HG02678 (cell line): Measurements from ENCODE around the gene PPME1.

Experiments
- ATAC-seq: cut with Tn5 transposase; IDR thresholded peaks from one replicate; pipeline ENCODE4 v1.9.1; 2021; ENCODE audit warnings: mild to moderate bottlenecking, moderate library complexity; ENCODE audit not compliant: unreplicated experiment

The PPME1 gene

GRCh38 chr11:74221816-74222215 lies 50.7 kb downstream of the PPME1 start:
- no peak for ATAC-seq

- no peak for ATAC-seq
These were observed 54.5 kb downstream of the PPME1 start for GRCh38 chr11:74225565-74225964.

GRCh38 chr11:74226907-74227306 lies 55.8 kb downstream of the PPME1 start:
- ATAC-seq = no peak

GRCh38 chr11:74232311-74232950 lies 61.3 kb downstream of the PPME1 start:
- ATAC-seq = no peak

DNA sequence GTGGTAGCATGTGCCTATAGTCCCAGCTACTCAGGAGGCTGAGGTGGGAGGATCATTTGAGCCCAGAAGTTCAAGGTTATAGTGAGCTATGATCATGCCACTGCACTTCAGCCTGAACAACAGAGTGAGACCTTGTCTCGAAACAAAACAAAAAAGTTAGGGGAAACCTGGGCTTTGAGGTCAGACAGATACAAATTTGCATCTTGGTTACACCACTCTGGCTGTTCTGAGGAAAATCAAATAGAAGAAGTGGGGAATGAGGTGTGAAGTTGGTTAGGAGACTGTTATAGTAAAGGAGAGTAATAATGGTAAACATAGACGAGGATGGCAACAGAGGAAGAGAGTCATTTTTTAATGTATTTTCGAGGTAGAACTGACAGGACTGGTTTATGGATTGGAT lies 62.6 kb downstream of the PPME1 start:
- ATAC-seq = no peak

GRCh38 chr11:74235121-74235520 lies 64.0 kb downstream of the PPME1 start:
- ATAC-seq = no peak

- ATAC-seq = no peak
These were observed 66.5 kb downstream of the PPME1 start for GRCh38 chr11:74237541-74237940.

GRCh38 chr11:74238243-74238642 lies 67.2 kb downstream of the PPME1 start:
- ATAC-seq = no peak

- no peak for ATAC-seq
These were observed 77.4 kb downstream of the PPME1 start for GRCh38 chr11:74248469-74248868.

DNA sequence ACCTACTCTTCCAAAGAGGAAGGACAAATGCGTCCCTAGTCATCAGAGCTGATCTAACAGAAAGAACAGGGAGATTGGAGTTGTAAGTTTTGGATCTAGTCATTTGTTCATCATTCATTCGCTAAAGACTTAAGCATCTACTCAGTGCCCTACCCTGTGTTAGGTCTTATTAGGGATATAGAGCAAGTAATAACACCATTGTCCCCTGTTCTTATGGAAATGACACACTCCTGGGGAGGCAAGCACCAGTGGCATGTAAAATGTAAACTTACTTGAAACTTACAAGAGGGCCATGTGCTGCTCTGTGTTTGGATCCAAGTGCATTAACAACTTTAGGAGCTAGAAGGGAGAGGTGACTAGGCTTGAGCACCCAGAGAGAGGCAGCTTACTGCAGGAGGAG lies 78.4 kb downstream of the PPME1 start:
- no peak for ATAC-seq

DNA sequence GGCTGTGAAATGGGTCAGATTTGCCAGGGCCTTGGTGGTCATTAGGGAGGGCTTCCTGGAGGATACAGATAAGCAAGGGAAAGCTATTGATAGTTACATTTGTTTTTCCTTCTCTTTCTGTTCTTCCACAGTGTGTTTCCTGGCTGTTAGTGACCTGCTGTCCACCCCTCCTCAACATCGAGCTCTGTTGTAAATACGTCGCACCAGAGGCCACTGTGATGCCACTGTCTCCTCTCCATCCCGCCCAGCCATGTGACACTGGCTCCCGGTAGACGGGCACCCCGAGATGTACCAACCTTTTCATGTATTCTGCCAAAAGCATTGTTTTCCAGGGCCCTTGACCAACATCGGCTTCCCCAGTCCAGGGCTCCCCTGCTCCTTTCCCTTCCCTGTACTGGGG lies 82.3 kb downstream of the PPME1 start:
- no peak for ATAC-seq

DNA sequence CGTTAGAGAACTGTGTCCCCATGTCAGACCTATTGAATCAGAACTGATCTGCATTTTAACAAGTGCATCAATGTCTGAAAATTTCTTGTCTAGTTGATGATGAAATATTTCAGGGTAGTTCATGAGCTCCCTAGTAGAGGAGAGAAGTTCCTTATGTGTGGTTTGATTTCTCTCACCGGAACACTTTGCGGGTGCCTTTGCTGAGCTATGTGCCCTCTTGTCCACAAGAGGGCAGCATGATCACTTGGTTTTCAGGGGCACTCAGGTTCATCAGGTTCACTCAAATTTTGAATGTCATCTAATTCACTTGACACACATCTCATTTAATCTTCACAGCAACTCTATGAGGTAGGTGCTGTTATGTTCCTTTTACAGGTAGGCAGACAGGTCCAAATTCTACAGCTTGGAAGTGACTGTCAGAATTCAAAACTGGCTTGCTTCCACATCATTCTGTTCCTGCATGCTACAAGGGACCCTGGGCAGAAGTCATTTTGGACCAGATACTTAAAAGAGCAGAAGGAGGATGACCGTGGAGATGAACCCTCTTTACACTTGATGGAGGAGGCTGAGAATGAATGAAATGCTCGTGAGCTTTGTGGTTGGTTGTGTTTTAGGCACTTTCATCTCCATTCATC lies 84.8 kb downstream of the PPME1 start:
- no peak for ATAC-seq

DNA sequence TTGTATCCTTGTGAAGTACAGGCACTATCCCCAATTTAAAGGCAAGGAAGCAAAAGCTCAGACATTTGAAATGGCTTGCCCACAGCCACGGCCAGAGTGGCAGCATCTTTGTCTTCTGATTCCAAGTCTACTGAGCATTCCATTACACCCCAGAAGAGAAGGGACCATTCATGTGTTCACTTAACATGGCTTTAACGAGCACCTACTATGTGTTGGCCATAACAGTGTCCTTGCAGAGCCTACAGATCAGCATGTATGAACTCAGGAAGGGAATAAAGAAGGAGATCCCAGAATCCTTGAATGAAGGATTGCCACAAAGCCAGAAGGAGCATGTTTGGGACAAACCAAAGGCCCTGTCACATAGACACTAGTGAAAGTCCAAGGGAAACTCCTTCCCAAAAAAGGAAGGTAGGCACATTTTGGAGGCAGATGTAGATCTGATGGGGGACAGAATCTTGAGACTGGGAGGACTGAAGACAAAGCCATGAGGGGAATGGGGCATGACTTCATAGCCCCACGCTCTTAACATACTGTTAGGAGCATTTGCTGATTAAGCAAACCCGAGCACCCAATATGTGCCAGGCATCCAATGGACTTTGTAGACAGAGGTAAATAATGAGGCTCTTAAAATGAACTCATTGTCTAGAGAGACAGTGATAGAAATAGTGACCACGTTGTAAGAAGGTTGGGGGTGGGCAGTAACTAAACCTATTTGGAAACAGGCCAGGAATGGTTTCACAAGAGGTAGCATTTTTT lies 85.5 kb downstream of the PPME1 start:
- ATAC-seq = no peak

GRCh38 chr11:74257959-74258553 lies 87.0 kb downstream of the PPME1 start:
- ATAC-seq = no peak

DNA sequence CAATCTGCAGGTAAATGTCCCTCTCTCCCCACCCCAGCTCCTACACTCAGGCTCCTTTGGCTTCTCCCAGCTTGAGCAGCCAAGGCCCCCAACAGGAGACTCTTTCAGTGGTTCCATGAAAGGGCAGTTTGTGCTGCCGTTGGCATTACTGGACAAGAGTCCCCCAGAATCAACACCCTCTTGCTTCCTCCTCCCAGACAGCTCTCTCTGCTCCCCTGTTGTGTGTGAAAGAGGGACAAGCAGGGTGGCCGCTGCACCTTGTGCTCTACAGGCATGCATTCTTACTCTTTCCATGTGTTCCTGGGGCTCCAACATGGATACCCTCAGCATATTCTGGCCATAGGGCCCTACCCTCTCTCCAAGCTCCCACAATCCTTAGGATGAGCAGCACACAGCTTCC lies 91.6 kb downstream of the PPME1 start:
- ATAC-seq = no peak

GRCh38 chr11:74265256-74265655 lies 94.2 kb downstream of the PPME1 start:
- ATAC-seq = no peak

- no peak for ATAC-seq
These were observed 95.9 kb downstream of the PPME1 start for GRCh38 chr11:74267014-74267413.

- ATAC-seq = no peak
These were observed 97.4 kb downstream of the PPME1 start for GRCh38 chr11:74268456-74268855.

- no peak for ATAC-seq
These were observed 98.2 kb downstream of the PPME1 start for GRCh38 chr11:74269161-74269811.

- no peak for ATAC-seq
These were observed 101.2 kb downstream of the PPME1 start for GRCh38 chr11:74272276-74272675.

DNA sequence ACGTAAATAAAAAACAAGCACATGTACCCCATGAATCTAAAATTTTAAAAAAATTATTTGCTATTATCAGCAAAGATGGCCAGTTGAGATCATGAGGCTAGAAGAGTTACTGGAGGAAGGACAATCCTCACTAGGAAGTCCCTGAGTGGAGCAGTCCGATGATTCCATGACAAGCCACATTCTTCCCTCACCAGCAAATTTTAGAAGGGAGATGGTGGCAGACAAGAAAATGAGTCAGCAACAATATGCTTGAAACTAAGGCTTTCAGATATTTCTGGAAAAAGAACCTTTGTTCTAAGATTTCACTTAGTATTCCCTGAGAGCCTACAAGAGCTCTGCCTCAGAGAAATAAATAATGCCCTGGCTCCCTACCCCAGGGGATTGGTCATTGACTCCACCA lies 105.5 kb downstream of the PPME1 start:
- ATAC-seq = no peak
